SK-N-SH treated with all-trans-retinoic acid at 6 μM for 48 hours (cell line): Measurements from ENCODE around the gene PLD1.

ENCODE experiments used
- CREB5 ChIP-seq: fragments of 250-450 bp; sonication (Bioruptor Pico); IDR thresholded peaks from 2 replicates; pipeline ENCODE4 v1.5.1; 2020; ENCODE audit warnings: low read depth, mild to moderate bottlenecking, moderate library complexity
- RARB ChIP-seq: fragments of 250-450 bp; sonication (Bioruptor Pico); IDR thresholded peaks from 2 replicates; pipeline ENCODE4 v1.8.0; 2021; ENCODE audit warnings: mild to moderate bottlenecking, moderate library complexity
- ZFP30 ChIP-seq: fragments of 450-650 bp; formaldehyde crosslinking; IDR thresholded peaks from 2 replicates; pipeline ENCODE4 v1.5.0; 2022; ENCODE audit warnings: mild to moderate bottlenecking, moderate library complexity

GRCh38 chr3:171830518-171830875 lies 20.2 kb upstream of the PLD1 start:
- no peak for TF ChIP-seq ZFP30
- no peak for TF ChIP-seq CREB5 (CRISPR knock-in tag)
- no peak for TF ChIP-seq RARB (CRISPR knock-in tag)
